GM21717 (cell line): ENCODE data around the gene SMIM35.

Experiments
- ATAC-seq: cut with Tn5 transposase; IDR thresholded peaks from one replicate; pipeline ENCODE4 v1.9.1; 2021; ENCODE audit warnings: mild to moderate bottlenecking, moderate library complexity; ENCODE audit not compliant: unreplicated experiment

The SMIM35 gene

DNA sequence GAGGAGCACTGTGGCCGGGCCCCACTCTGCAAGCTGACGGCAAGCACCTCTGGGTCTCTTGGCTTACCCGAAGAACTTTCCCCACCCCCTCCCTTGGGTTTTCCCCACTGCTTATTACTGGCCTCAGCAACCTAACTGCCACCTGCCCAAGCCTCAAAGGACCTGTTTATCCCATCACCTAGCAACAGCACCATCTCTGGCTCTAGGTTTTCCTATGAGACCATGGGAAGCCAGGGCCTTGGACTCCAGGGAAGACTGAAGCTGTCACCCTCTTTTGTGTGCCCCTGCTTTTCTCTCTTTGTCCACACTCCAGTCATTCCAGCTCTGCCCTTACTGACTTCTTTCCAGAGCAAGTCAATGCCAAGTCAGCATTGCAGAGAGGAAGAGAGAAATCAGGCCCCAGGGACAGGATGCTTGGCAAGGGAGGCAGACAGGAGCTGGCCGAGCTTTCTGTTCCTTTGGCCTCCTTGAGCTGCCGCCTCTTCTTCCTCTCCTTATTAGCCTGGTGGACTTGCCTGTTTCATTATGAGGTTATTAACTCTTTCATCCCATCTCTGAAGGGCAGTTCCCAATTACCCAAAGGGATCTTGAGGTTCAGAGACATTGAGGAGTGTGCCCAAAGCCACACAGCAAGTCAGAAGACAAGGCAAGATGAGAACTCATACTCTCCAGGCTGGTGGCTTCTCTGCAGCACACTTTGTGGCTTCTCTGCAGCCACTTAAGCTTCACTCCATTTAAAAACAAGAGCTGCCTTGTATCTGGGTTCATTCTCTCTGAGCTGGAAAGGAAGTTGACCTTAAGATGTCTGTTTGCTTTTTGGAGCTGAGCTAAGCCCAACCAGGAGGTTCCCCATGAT, at the start of gene SMIM35:
Gene SMIM35, minus strand, starts transcription at position 51 of the 856 bp plus-strand sequence. CDS start 206 bp downstream, outside the sequence.
- no peak for ATAC-seq

DNA sequence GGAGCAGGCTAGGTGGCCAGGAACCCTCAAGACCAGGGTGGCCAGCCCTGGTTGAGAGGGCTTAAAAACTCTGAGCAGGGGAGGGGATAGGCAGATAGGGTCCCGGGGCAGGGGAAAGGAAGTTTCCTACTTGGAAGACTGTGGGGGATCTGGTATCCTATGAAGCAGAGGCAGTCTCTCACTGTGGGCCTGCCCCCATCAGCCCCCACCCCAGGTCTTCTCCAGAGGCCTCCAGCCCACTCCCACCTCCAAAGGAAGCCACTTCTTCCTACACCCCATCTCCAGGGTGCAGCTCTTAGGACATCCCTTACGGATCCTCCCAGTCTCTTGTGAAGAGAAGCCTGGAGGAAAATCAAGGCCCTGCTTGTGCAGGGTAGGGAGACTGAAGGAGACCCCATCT, 49.6 kb upstream of the SMIM35 start:
- no peak for ATAC-seq

DNA sequence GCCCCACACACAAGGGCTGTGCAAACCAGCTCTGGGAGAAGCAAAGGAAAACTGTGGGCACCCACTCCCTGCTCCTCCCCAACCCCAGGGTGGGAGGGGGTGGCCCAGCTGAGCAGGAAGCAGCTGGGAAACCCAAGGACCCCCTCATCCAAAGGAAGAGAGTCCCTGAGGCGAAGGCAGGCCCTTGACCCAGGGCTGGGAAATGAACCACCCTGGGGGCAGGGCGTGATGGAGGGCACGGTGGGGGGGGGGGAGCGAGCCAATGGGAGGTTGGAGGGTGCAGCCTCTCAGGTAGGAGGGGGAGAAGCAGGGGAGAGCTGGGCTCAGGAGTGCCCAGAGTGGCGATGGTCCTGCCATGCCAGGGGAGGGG, 49.0 kb upstream of the SMIM35 start:
- ATAC-seq: no peak

DNA sequence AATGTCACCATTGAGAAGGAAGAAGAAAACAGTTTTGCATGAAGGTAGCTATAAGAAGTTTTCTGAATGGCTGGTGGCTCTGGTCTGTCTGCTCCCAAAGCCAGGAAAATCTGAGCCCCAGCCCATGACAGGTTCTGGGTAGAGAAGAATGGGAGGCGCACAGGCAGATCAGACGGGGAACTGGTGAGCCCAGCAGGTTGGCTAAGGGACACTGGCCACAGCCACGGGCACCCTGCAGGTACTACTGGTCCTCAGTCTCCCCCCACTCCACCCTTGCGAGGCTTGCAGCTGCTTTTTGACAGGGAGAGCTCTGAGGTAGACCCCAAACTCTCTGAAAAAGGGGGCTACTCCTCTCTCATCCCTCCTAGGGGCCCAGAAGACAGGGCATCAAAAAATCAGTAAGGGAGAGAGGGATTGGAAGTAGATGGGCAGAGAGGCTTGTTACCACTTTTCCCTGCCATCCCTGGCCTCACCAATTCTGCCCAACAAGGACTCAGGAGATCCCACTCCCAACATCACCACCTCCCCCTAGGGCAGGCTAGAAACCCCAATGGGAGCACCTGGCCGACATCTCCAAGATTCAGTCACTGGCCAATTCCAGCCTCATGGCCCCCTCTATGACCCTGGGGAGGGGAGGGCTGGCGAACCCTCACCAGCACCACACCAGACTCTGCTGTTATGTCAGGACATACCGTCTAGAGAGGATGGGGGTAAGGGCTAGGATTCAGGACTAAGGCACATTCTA, 48.5 kb upstream of the SMIM35 start:
- no peak for ATAC-seq

DNA sequence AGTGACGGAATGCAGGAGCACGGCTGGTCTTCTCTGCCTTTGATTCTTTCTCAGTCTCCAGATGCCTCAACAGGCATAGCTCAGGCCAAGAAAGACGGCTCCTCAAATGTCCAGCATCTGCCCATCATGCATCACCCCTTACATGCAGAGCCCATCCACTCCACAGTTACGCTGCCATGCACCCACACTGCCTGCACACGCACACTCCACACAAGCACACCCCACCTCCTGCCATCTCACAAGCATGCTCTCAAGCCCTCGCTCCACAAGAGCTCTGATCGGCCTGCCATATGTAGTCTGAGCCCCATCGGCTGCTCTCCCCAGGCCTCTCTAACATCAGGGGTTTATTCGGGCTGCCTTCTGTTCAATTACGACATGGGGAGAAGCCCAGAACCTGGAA, 47.1 kb upstream of the SMIM35 start:
- no peak for ATAC-seq

DNA sequence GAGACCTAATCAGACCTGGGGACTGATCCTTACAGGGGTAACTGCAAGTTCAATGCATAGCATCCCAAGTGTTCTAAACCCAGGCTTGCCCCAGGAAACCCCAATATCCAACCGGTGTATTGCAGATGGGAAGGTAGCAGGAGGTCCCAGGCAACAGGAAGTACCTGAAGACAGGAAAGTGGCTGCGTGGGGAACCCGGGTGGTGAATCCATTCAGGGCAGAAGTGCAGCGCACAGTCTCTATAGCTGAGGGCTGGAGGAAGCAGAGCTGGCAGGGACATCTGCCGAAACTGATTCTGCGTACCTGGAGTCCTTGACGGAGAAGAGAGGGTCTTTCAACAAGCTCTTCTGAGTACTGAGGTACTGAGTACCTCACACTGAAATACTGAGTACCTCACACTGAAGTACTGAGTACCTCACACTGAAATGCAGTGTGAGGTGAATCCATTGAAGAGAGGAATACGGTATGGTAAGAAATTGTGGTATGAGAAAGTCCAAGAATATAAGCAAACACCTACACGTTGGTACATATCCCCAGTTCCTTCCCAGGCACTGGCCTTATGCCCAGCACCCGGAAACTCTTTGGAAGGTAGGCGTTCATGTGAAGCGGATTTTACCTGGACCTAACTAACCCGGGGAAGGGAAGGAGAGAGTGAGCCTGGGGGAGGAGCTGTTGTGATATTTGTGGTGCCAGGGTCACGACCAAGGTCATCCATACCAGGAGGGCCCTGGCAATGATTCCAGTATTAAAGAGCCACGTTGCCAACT, 45.8 kb upstream of the SMIM35 start:
- ATAC-seq: no peak

DNA sequence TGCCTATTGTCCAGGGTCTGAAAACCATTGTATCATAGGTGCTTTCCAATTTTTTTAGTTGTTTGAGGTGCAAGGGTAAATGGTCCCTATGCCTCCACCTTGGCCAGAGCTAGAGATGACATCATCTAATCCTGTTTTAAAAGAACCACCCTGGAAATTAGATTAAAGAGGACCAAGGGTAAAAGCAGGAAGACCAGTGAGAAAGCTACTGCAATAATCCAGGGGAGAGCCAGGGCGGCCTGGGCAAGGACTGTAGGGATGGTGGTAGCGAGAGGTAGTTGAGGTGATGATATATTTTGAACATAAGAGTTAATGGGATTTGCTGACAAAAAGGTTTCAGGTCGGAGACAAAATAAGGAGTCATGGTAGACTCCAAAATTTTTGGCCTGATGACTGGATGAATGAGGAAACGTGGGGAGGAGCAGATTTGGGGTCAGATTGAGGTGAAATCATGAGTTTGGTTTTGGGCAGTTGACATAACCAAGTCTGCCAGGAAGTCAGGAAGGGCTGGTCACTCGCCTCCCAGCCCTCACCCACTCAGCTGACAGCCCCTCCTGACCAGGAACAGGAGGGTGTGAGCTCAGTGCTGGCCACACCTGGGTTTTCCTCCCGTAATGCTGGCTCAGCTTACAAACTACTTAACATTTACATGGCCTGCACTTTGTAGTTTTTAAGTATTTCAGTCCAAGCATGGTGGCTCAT, 42.9 kb upstream of the SMIM35 start:
- ATAC-seq: no peak

DNA sequence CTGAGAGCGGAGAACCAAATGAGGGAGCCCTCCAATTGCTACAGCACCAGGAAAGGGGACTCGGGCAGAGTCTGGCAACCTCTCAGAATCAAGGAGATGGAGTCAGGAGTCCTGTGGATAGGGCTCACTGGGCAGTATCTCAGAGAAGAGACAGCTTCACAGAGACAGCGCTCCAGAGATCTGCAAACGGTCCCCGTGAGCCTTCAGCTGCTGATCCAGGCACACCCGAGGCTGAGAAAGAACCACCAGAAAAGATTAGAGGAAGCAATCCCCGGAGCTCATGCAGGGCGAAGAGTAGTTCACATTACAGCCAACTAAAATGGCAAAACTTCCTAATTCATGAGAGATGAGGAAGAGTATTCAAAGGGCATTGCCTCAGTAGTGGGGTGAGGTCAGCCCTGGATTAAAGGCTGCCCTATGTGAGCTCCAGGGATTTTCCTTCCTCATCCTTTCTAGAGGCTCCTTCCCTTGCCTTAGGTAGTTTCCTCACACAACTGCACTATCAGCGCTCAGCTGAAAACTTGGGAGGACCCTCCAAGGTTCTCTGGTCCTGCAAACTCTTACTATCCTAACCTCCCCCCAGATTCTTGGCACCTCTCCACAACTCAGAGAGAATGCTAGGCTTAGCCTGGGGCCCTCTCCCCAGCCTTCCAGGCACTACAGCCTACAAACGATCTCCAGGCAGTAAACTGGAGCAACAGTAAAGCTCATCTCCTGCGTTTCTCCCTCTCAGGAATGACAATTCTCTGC, 42.1 kb upstream of the SMIM35 start:
- no peak for ATAC-seq

DNA sequence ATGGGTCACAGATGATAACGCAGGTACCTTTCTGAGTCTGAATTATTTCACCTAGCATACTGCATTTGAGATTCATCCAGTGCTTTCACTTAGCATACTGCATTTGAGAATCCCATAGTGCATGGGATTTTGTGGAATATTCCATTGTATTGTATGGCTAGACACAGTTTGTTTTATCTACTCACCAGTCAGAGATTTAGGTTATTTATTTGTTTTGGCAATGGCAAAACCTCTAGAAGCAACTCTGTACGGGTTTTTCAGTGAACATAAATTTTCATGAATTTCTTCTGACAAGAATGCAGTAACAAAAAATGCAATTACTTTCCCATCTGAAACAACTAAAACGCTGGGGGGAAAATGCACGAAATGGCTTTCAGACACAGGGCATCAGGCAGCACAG, 41.5 kb upstream of the SMIM35 start:
- no peak for ATAC-seq

DNA sequence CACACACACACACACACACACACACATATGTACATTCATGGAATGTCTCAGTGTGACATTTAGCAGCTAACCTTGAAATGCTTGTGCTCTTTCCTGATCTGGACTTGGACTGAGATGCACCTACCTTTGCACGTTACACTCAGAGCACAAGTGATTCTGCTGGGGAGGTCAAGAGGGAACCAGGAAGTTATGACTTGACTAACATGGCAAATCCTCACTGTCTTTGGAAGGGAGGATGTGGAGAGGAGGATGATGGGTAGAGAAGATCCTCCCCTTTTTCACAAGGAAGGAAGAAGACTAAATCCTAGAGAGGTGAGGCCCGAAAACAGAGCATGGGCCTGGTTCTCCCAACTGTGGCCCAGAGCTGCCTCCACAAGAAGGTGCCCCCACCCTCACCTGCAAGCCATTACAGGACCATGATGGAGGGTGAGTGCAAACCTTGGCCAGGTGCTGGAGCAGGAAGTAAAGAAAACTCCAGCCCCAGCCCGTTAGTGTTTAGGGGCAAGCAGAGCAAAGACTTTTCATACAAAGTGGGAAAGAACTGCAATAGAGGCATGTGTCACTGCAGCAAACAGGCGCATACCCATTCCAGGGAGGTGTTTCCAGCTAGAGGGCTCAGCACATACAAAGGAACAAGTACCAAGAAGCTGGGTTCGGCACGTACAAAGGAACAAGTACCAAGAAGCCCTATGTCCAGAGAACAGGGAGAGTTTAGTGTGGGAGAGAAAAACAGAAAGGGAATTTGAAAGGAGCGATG, 39.5 kb upstream of the SMIM35 start:
- ATAC-seq: no peak

DNA sequence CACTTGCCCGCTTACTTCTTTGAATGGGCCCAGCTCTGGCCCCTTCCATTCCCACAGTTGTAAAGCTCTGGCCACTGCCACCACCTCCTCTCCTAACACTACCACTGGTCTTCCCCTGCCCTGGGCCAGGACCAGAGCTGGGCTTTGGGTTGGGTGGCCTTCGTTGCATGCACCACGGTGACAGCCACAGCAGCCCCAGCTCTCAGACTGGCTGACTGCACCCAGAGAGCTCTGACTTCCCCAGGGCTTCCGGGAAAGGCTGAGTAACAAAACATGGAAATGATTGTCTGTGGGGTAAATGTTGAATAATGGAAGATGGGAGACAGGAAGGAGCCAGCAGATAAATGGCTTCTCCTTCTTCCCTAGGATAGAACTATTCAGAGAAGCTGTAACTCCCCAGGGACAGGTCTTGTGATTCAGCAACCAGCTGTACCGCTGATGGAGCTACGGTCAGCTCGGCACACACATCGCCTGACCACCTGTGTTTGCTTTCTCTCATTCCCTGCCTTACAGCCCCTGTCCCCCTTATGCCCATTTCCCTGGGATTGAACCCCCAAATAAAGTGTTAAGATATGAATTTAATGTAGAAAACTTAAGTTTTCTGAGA, 38.3 kb upstream of the SMIM35 start:
- no peak for ATAC-seq

DNA sequence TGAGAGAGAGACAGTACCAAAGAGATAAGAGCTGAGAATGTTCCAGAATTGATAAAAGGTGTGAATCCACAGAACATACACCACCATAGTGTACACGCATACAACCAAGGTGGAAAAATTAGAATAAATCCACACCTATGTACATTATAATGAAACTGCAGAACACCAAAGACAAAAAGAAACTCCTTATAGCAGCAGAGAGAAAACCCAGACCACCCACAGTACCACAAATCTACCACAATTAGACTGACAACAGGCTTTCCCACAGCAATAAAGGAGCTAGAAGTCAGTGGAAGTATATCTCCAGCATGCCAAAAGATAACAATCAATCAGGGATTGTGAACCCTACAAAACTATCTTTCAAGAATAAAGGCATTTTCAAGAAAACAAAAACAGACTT, 34.0 kb upstream of the SMIM35 start:
- ATAC-seq: no peak

DNA sequence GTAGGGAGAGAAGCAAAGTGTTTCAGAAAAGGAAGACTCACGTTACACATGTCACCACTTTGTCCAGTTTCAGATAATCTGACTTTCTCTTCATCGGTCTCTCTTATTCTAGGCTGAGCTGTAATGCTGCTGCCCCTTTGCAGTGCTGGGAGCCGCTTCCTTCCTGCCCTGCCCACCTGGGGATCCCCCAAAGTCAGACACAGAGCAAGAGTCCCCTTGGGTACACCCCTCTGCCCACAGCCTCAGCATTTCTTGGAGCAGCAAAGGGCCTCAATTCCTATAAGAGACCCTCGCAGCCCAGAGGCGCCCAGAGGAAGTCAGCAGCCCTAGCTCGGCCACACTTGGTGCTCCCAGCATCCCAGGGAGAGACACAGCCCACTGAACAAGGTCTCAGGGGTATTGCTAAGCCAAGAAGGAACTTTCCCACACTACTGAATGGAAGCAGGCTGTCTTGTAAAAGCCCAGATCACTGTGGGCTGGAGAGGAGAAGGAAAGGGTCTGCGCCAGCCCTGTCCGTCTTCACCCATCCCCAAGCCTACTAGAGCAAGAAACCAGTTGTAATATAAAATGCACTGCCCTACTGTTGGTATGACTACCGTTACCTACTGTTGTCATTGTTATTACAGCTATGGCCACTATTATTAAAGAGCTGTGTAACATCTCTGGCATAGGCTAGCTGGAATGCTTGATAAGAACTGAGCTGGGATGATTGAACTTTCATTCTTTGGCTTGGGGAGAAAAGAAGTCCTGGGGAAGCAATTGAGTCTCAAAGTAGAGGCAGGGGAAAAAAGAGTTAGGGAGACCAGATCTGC, 31.2 kb upstream of the SMIM35 start:
- ATAC-seq: no peak

DNA sequence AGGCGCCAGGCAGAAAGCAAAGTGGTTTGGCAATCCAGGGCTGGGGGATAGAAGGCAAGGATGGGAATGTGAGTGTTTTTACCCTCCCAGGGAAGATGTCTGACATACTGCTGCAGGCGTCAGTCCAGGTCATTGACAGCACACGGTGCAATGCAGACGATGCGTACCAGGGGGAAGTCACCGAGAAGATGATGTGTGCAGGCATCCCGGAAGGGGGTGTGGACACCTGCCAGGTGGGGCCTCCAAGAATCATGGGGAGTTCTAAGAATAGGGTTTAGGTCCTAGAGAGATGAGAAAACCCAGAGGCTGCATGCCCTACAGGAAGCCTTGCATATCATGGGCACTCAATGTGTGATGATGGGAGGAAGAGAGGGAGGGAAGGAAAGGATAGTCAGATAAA, 28.3 kb upstream of the SMIM35 start:
- no peak for ATAC-seq

DNA sequence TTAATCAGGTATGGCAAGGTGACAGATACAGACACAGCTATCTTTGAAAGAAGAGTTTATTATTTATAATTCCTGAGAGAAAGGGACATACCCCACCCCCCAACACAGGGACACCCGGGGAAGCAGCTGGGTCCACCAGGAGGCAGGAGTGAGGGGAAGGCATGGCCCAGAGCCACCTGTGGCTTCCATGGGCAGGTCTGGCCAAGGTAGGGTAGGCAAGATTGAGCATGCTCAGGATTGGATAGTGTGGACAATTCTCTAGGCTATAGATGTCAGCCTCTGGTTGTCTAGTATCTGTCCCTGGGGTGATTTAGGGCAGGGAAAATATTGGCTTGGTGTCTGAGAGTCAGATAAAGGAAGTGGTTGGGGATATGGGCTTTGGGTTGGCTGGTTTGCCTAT, 27.5 kb upstream of the SMIM35 start:
- ATAC-seq: no peak

DNA sequence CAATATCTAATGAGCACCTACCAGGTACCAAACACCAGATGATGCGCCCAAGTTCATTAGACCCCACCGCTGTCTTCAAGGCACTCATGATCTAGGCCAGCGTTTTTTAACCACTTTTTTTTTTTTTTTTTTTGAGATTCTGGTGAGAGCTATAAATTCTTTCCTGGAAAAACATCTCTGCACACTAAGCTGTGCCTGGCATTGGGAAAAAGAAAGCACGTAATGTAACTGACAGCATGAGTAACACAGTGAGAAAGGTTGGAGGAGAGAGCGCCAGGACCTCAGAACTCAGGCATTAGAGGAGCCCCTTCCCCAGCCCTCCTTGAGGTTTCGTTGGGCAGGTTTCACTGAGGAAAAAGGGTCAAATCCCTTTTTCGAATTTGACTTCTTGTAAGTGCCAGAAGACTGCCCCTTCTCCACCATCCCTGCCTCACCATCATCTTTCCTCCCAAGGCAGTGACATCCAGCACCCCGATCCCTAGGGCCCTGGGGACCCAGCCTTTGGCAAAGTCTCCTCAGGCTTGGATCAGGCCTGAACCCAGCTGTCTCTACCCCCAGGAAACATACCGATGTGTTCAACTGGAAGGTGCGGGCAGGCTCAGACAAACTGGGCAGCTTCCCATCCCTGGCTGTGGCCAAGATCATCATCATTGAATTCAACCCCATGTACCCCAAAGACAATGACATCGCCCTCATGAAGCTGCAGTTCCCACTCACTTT, 26.1 kb upstream of the SMIM35 start:
- ATAC-seq: no peak

DNA sequence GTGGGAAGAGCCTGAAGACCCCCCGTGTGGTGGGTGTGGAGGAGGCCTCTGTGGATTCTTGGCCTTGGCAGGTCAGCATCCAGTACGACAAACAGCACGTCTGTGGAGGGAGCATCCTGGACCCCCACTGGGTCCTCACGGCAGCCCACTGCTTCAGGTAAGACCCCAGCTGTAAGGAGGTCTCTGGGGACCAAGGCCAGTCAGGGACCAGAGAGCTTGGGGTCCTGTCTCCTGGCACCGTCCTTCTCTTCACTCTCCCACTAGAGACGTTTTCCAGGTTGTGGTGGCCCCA, 24.9 kb upstream of the SMIM35 start:
- no peak for ATAC-seq
